ENCODE data around the gene SMIM28.

Gene SMIM28

GRCh38 chr6:138336221-138336620 is 41.5 kb upstream of the SMIM28 start:
- H3K4me3 ChIP-seq (ENCODE audit: low read depth, low read length): no peak overlapping the region
- no peak for TF ChIP-seq CTCF (IDR thresholded peaks at IDR 0.05; ENCODE audit: borderline replicate concordance, insufficient read depth, low read depth, low read length)

GRCh38 chr6:138337076-138337475 is 40.6 kb upstream of the SMIM28 start:
- TF ChIP-seq CTCF (IDR thresholded peaks at IDR 0.05; ENCODE audit: borderline replicate concordance, insufficient read depth, low read depth, low read length): no peak

GRCh38 chr6:138339024-138339423 is 38.7 kb upstream of the SMIM28 start:
- no peak for TF ChIP-seq CTCF (IDR thresholded peaks at IDR 0.05; ENCODE audit: borderline replicate concordance, insufficient read depth, low read depth, low read length)
- no peak overlapping the region for H3K4me3 ChIP-seq (ENCODE audit: low read depth, low read length)

More at GRCh38 chr6:138337076-138337475, 40.6 kb upstream of the SMIM28 start:
- H3K4me3 ChIP-seq (ENCODE audit: low read depth, low read length): no peak overlapping the region

- TF ChIP-seq CTCF (IDR thresholded peaks at IDR 0.05; ENCODE audit: borderline replicate concordance, insufficient read depth, low read depth, low read length): no peak
- H3K4me3 ChIP-seq (ENCODE audit: low read depth, low read length): no peak overlapping the region
Observed at GRCh38 chr6:138341176-138341575, 36.5 kb upstream of the SMIM28 start.

- no peak overlapping the region for H3K4me3 ChIP-seq (ENCODE audit: low read depth, low read length)
- no peak for TF ChIP-seq CTCF (IDR thresholded peaks at IDR 0.05; ENCODE audit: borderline replicate concordance, insufficient read depth, low read depth, low read length)
Observed at GRCh38 chr6:138343112-138343511, 34.6 kb upstream of the SMIM28 start.

- no peak overlapping the region for H3K4me3 ChIP-seq (ENCODE audit: low read depth, low read length)
- TF ChIP-seq CTCF (IDR thresholded peaks at IDR 0.05; ENCODE audit: borderline replicate concordance, insufficient read depth, low read depth, low read length): no peak
Observed at GRCh38 chr6:138345565-138346285, 32.0 kb upstream of the SMIM28 start.

Measured in GM12875 (cell line).